GM04504 (cell line): ENCODE data around the gene MAD2L2.

Source experiments
- DNase-seq: peaks from one replicate; pipeline ENCODE4 v3.0.0-alpha.2; 2012; ENCODE audit warnings: low read depth

MAD2L2 gene

GRCh38 chr1:11682287-11682771, 1.4 kb upstream of the MAD2L2 start:
- no peak for DNase-seq

DNA sequence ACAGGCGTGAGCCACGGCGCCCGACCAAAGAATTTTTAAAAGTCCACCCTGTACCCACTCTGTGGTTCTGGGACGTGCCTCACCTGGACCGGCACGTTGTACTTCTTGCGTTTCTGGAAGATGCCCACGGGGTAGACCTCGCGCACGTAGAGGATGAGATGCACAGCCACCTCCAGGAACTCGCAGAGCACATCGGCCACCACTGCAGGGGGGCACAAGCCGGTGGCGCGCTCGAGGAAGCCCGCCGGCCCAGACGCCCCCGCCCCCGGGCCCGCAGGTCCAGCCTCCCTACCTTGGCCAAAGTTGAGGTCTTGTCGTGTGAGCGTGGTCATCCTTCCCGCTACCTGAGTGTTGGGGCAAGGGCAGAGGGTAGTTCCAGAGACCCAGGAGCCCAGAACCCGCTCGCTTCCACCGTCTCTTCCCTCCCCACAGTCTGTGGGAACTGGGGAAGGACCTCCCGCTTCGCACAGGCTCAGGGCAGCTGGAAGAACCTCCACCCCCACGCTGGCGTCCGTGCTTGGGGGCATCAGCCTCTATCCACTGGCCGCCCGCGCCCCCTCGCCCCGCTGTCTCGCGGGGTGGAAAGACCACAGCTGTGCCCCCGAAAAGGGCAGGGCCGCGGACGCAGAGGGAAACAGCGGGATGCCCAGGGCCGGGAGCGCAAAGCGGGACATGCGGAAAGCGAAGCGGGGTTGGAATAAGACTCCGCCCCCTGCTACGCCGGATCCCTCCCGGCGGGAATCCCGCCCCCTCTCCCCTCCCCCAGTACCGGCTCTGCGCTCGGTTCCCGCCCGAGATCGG, 478 bp downstream of the MAD2L2 start:
- DNase-seq: no peak

DNA sequence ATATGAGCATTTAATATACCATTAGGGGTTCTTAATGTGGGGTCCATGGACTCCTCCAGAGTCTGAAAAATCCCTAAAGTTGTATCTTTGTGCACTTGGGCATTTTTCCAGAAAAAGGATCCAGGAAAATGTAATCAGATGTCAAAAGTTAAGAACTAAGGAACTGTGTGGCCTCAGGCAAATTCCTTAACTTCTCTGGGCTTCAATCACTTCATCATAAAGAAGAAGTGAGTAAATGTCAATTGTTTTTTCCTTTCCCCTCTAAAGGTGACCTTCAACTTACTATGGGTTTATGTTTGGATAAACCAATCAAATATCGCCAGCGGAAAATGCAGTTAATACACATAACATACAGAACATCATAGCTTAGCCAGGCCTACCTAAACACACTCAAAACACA, 2.5 kb downstream of the MAD2L2 start:
- DNase-seq: no peak

GRCh38 chr1:11676386-11677103, 4.4 kb downstream of the MAD2L2 start:
- no peak for DNase-seq

DNA sequence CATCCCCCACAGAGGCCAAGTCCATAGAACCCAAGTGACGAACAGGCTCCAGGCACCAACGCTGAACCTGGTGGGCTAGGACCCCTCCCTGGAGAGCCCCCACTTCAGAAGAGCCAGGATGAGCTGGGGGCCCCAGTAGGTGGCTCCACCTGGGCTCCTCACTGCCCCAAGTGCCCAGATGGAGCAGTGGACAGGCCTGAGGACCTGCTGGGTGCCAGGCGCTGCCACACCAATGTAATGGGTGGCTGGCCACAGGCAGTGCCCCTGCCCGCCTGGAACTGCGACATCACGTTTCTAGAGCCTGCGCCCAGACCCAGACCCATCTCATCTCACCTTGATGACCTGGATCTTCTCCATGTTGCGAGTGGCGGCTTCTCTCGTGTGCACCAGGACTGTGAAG, 5.6 kb downstream of the MAD2L2 start:
- no peak for DNase-seq

DNA sequence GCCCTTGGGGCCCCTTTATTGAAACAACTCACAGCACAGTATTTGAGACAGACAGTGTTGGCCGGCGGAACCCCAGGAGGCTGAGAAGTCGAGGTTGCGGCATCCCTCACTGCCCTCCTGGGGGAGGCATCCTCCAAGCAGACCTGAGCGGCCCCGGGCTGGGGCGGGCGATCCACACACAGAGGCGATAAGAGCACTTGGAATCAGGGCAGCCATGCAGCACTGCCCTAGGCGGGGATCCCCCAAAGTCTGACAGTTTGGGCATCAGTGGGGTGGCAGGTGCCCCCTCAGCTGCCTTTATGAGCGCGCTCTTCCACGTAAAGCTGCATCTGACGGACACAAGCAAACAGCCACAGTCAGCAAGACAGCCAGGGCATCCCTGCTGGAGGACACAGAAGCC, 6.5 kb downstream of the MAD2L2 start:
- no peak for DNase-seq

DNA sequence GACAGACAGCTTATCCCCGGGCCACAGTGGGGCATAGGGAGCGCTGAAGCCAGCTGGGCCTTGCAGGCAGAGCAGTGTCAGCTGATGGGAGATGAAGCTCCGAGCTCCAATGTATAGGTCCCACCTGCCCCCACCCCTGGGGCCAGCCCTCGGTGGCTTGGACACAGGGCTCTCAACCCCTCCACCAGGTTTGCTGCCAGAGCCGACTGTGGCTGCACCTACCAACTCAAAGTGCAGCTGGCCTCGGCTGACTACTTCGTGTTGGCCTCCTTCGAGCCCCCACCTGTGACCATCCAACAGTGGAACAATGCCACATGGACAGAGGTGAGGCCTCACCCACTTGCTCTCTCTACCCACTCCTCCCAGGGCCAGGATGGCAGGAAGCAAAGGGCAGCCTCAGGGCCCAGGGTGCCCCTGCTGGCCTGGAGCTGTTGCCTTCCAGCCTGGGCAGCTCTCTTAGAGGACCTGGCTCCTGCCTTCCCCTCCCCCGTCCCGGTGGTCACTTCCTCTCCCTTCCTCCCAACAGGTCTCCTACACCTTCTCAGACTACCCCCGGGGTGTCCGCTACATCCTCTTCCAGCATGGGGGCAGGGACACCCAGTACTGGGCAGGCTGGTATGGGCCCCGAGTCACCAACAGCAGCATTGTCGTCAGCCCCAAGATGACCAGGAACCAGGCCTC, 7.7 kb downstream of the MAD2L2 start:
- no peak for DNase-seq

- DNase-seq: no peak
Observed at GRCh38 chr1:11671544-11672286, 9.2 kb downstream of the MAD2L2 start.

- DNase-seq: no peak
Observed at GRCh38 chr1:11671205-11671543, 9.8 kb downstream of the MAD2L2 start.

GRCh38 chr1:11670747-11671146, 10.2 kb downstream of the MAD2L2 start:
- no peak for DNase-seq

GRCh38 chr1:11668516-11668915, 12.4 kb downstream of the MAD2L2 start:
- DNase-seq: no peak

DNA sequence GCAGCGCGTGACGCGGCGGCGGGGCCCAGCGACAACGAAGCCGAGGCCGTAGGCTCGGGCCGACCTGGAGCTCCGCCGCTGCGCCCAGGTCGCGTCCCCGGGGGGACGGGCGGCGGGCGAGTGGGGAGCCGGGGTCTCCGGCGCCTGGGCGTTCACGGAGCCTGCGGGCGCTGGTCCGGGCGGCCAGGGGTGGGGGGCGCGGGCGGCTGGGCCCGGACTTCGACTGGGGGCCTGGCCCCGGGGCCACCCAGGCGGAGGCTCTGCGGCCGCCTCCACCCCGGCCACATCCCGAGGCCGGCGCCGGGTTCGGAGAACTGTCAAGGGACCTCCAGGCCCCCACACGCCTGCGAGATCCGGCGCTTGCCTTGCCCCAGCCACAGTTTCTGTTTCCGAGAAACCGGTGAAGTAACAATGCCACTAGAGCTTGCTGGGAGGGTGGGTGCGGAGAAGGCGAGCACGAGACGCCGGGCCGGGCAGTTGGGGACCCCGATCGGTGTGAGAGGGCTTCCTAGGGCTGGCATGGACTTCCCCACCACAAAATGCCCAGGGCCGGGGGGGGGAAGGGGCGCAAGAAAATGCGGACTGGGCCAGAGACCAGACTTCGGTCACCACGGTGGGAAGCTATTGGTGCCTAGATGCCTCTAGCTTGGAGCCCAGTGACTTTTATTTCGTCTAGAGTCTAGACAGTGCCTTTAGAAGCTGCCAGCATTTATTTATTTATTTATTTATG, 16.4 kb downstream of the MAD2L2 start:
- no peak for DNase-seq

DNA sequence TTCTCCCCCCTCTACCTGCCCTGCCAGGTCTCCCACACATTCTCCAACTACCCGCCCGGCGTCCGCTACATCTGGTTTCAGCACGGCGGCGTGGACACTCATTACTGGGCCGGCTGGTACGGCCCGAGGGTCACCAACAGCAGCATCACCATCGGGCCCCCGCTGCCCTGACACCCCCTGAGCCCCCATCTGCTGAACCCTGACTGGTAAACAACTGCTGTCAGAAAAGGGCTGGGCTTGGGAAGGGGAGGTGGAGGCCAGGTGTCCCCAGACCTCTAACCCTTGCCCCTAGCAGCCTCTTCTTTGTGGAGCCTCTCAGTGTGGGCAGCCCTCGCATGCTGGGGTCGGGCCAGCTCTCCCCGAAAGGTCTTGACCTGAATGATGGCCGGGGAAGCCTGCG, 19.8 kb downstream of the MAD2L2 start:
- no peak for DNase-seq

GRCh38 chr1:11659748-11660147, 21.2 kb downstream of the MAD2L2 start:
- no peak for DNase-seq

DNA sequence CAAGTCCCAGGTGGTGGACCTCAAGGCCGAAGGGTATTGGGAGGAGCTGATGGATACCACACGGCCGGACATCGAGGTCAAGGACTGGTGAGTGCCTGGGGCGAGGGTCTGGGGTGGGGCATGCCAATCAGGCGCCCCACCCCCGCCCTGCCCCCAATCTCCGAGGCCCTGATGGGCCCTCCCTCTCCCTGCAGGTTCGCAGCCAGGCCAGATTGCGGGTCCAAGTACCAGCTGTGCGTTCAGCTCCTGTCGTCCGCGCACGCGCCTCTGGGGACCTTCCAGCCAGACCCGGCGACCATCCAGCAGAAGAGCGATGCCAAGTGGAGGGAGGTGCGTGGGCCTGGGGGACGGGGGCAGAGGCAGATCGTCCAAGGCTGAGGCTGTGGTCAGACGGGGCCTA, 22.4 kb downstream of the MAD2L2 start:
- no peak for DNase-seq

GRCh38 chr1:11657654-11658053, 23.3 kb downstream of the MAD2L2 start:
- no peak for DNase-seq

DNA sequence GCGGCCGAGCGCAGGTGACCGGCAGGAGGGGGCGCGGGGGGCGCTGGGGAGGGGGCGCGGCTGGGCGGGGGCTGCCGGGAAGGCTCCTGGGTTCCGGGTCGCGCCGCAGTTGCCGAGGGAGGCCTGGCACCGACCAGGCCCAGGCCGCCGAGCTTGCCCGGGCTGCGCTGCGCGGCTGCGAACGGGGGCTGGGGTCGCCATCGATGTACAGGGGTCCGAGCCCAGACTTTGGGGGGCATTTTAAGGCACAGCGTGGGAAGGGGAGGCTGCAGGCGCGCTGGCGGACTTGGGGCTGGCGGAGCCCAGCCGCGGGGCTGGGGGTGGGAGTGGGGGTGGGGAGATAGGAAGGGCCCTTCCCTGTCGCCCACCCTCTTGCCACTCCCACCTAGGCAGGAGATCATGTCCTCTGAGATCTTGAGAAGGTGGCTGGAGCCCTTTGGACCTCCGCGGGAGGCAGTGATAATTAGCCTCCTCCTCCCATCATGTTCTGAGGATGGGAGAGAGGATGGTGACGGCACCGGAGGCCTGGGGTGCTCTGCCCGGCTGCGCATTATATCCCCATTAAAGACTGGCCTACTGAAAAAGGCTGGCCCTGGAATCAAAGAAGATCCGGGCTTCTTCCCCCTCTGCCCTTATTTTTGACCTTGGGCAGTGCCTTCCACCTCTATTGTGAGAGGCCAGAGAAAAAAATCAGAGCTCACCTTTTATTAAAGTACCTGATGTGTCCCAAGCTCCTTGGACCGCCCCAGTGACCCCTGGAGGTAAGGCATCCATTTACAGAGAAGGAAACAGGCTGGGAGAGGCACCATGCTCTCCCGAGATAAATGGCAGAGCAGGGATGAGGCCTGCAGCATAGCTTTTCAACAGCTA, 25.8 kb downstream of the MAD2L2 start:
- no peak for DNase-seq

DNA sequence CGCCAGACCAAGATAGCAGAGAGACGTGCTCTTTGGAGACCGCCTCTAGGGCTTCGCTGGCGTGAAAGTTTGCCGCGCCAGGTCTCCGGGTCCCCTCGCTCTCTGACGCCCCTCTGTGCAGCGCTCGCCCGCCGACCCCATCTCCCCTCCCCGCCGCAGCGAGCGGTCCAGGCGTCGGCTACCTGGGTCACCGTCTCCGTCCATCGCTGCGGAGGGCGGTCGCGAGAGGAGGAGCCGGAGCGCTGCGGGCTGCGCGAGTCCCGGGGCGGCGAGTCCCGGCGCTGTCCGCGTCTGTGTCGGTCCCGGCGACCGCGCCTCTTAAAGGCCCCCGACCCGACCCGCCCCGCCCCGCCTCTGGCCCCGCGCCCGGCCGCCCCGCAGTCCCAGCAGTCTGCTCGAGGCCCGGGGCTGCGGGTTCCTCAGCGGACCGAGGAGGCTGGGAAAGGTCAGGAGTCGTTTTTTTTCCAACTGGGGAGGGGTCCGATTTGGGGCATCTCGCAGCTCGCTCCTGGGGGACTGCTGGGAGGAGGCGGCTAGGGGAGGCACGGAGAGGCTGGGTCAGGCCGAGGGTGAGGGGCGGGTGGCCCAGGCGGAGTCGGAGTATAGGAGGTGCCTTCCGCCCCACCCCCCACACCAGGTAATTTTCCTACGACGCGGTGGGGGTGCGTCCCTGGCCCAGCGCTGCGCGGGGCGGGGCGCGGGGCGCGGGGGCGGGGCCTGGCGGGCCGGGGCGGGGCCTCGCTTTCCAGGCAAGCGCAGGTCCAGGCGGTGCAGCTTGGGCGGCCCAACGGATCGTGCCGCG, 26.6 kb downstream of the MAD2L2 start, which contains the start of the genes FBXO2 and FBXO44:
FBXO2 (minus strand) TSS at position 293 of the 802 bp plus-strand sequence; CDS start at position 204, 89 bp downstream.
FBXO44 (plus strand) TSS at position 741 of the 802 bp plus-strand sequence. CDS start 959 bp downstream, outside the sequence.
- DNase-seq: no peak

GRCh38 chr1:11653861-11654136, 27.1 kb downstream of the MAD2L2 start:
- DNase-seq: no peak
